A673 (cell line): ENCODE measurements around the gene EFNA5. TPM values are rescaled to one million over a fixed set of nuclear protein-coding genes. Genes with fewer than 3 reads are reported as not detected.

Experiments used
- BruUV-seq: library from RNA; stranded (reverse); fragments of 400-500 nt; replicated peaks from 2 replicates; lab custom pipeline; 2021; lab: Mats Ljungman, UMichigan
- CTCF ChIA-PET: fragments of 300-600 bp; sonication (Branson Sonifier 250); formaldehyde crosslinking; loops from one replicate; lab custom pipeline; 2022; ENCODE audit warnings: antibody characterized with exemption; lab: Charles Lee
- POLR2A ChIA-PET: fragments of 300-600 bp; sonication (Branson Sonifier 250); formaldehyde crosslinking; loops from one replicate; lab custom pipeline; 2022; ENCODE audit warnings: antibody characterized with exemption; ENCODE audit not compliant: low non-redundant PET; lab: Charles Lee
- DNase-seq: peaks from one replicate; pipeline ENCODE4 v3.0.0-alpha.2; 2015; ENCODE audit warnings: low spot score
- H3K27ac ChIP-seq: fragments of 200-600 bp; sonication (generic); 2 replicates; pipeline ENCODE4 v1.5.1; 2016; ENCODE audit warnings: mixed run types, low read depth, mild to moderate bottlenecking, mixed read lengths, antibody characterized with exemption, low read length; ENCODE audit not compliant: poor library complexity, severe bottlenecking
- H3K27me3 ChIP-seq: fragments of 200-600 bp; sonication (generic); replicated peaks from 2 replicates; pipeline ENCODE4 v1.6.1; 2017; ENCODE audit warnings: mixed run types, low read depth, mild to moderate bottlenecking, mixed read lengths, antibody characterized with exemption, low read length; ENCODE audit not compliant: insufficient read depth, poor library complexity
- H3K36me3 ChIP-seq: fragments of 200-600 bp; sonication (generic); 2 replicates; pipeline ENCODE4 v1.6.1; 2016; ENCODE audit warnings: mixed run types, mild to moderate bottlenecking, mixed read lengths, antibody characterized with exemption, low read length; ENCODE audit not compliant: insufficient read depth, poor library complexity, severe bottlenecking
- H3K4me1 ChIP-seq: fragments of 200-600 bp; sonication (generic); 2 replicates; pipeline ENCODE4 v1.6.1; 2017; ENCODE audit warnings: mixed run types, mild to moderate bottlenecking, mixed read lengths, antibody characterized with exemption, low read length; ENCODE audit not compliant: insufficient read depth, poor library complexity, severe bottlenecking
- H3K4me3 ChIP-seq: fragments of 200-600 bp; sonication (generic); 2 replicates; pipeline ENCODE4 v1.5.1; 2016; ENCODE audit warnings: low read depth, mixed run types, mild to moderate bottlenecking, mixed read lengths, low read length; ENCODE audit not compliant: poor library complexity, severe bottlenecking
- H3K9me3 ChIP-seq: fragments of 200-600 bp; sonication (generic); 2 replicates; pipeline ENCODE4 v1.6.1; 2016; ENCODE audit warnings: mixed run types, low read depth, mild to moderate bottlenecking, mixed read lengths, antibody characterized with exemption, low read length; ENCODE audit not compliant: poor library complexity, severe bottlenecking
- CTCF ChIP-seq: fragments of 300-800, 200-600 bp; sonication (generic); conservative IDR thresholded peaks from 2 replicates; pipeline ENCODE4 v1.5.1; 2017; ENCODE audit warnings: low read depth, mild to moderate bottlenecking, antibody characterized with exemption, low read length, moderate library complexity, mixed read lengths
- EZH2 ChIP-seq: fragments of 200-600 bp; sonication (generic); IDR thresholded peaks from 2 replicates; pipeline ENCODE4 v1.6.1; 2017; ENCODE audit warnings: borderline replicate concordance, low read depth, mild to moderate bottlenecking, mixed read lengths, antibody characterized with exemption, low read length; ENCODE audit not compliant: poor library complexity, severe bottlenecking
- intact Hi-C: fragments of 100-400 bp; cut with micrococcal nuclease; formaldehyde crosslinking; loops from one replicate; pipeline ENCODE4 v1.10.0; 2022; ENCODE audit not compliant: unreplicated experiment
- total RNA-seq: library from RNA; stranded (reverse); gene quantifications from 2 replicates; pipeline ENCODE4 v1.2.3, GENCODE V29; 2021

Gene EFNA5
- total RNA-seq, 1 experiment from 2014 or later = 16.7 TPM

DNA sequence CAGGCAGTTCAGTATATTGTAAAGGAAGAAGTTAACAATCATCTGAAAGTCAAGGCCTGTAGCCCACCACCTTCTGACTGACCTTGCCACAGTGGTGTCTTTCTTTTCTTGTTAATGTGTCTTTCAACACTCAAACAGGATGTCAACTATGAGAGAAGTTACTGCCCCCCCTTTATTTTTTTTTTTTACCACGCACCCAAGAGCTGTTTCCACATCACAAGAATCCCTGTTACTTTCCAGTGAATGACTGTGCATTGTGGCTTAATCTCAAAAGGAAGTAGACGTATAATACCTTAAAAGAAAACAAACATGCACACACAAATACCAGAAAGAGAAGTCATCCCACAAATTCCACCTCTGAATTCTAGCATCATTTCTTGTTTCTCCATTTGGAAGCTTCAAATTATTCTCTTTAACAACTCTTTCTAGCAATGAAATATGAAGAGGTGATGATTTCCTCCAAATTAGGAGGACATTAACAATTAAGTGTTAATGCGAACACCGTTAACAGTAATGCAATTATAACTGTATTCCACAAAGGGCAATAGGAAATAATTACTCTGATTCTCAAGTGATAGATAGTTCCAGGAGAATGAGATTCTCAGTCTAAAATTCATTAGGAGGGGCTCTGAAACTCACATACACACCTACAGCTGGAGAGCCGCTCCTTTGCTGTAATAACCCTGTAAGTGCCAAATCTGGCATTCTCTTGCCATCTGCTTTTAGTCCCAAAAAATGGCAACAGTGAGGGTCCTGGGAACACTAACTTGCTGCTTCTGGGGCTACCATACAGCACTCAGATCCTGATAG, 201.0 kb downstream of the EFNA5 start:
- ChIA-PET CTCF (no interaction called here), POLR2A (interaction anchor here (0.9 kb wide), 1 partner anchor 65 kb away, joined by 3 read pairs; no protein-coding TSS in a partner anchor)
- peak overlapping the region; percentile 15 for H3K27ac ChIP-seq
- intact Hi-C loops = loop anchor here (5.0 kb wide), 1 partner anchor 82 kb away; no protein-coding TSS in a partner anchor
- no TSS peak for BruUV-seq
- peaks cover 35% of the 10 kb centered on the region for H3K4me1 ChIP-seq
- H3K27me3 ChIP-seq = no peaks in the 10 kb centered on the region
- H3K9me3 ChIP-seq = no peaks in the 10 kb centered on the region
- no peaks in the 10 kb centered on the region for H3K36me3 ChIP-seq
- no peak for TF ChIP-seq EZH2
- no peak for TF ChIP-seq CTCF
- H3K4me3 ChIP-seq = no peak overlapping the region
- peak; percentile 57 for DNase-seq

- Histone ChIP-seq H3K4me3 (no peak overlapping the region), H3K27ac (peak overlapping the region; percentile 15), H3K27me3 (no peaks in the 10 kb centered on the region), H3K36me3 (no peaks in the 10 kb centered on the region), H3K9me3 (no peaks in the 10 kb centered on the region), H3K4me1 (peaks cover 35% of the 10 kb centered on the region)
- no TSS peak for BruUV-seq
- intact Hi-C loops = no loop called here
- ChIA-PET POLR2A (interaction anchor here (0.9 kb wide), 1 partner anchor 64 kb away, joined by 3 read pairs; no protein-coding TSS in a partner anchor), CTCF (no interaction called here)
- DNase-seq = no peak
- TF ChIP-seq CTCF = no peak
Measured at GRCh38 chr5:107469064-107469463, 201.7 kb downstream of the EFNA5 start.

DNA sequence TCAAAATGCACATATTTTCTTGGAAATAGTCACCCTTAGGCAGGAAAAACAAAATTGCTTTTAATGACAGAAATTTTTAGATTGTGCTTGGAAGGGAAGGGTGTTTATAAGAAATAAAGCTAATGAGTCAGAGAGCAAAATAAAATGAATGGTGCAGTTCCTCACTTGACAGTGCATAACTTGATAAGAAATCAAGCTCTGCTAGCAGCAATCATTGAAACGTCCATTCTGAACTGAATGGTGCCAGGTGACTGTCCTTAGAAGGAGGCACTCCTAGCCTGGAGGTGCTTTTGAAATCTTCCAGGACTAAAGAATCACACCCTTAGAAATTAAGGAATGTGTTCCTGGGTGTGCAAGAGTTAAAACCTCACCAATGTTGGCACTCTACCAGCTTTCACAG, 202.5 kb downstream of the EFNA5 start:
- TF ChIP-seq CTCF (no peak), EZH2 (no peak)
- Histone ChIP-seq H3K4me1 (peaks cover 35% of the 10 kb centered on the region), H3K9me3 (no peaks in the 10 kb centered on the region), H3K27ac (no peak overlapping the region), H3K36me3 (no peaks in the 10 kb centered on the region), H3K27me3 (no peaks in the 10 kb centered on the region), H3K4me3 (no peak overlapping the region)
- POLR2A ChIA-PET = no interaction called here
- intact Hi-C loops = no loop called here
- CTCF ChIA-PET = interaction anchor here (0.6 kb wide), 1 partner anchor 791 kb away, joined by 3 read pairs; no protein-coding TSS in a partner anchor
- BruUV-seq = no TSS peak
- no peak for DNase-seq
